Pancreas (tissue), 10 donors: ENCODE data around the gene HOXB4. TPM values are rescaled to one million over a fixed set of nuclear protein-coding genes. Genes with fewer than 3 reads are reported as not detected.

ENCODE experiments used
- ATAC-seq, 4 donors: fragments of 200-7000 bp; cut with Tn5 transposase; one replicate each; pipeline versions ENCODE4 v1.8.0 to v1.9.1; 2020; ENCODE audit warnings: mild to moderate bottlenecking in 4 of 4, moderate library complexity in 4 of 4
- DNase-seq, 6 donors: peaks; one replicate each; pipeline ENCODE4 v3.0.0-alpha.2; 2020
- FAIRE-seq: peaks from 2 replicates; lab custom pipeline; 2012; peaks lifted over from hg19 to GRCh38; lab: Jason Lieb, UNC
- H3K27ac ChIP-seq, 4 donors: fragments of 200-600 bp; sonication (generic); 1 replicate in 3 of 4; 2 replicates in 1 of 4; pipeline versions ENCODE4 v1.5.0 to v1.8.0; 2020
- H3K27me3 ChIP-seq, 4 donors: fragments of 200-600 bp; one replicate each; pipeline ENCODE4 v1.8.0; 2021
- H3K36me3 ChIP-seq, 3 donors: fragments of 200-600 bp; sonication (generic) in 1 of 3; one replicate each; pipeline versions ENCODE4 v1.5.0 to v1.8.0; 2020 to 2021
- H3K4me1 ChIP-seq, 3 donors: fragments of 200-600 bp; one replicate each; pipeline ENCODE4 v1.8.0; 2021
- H3K4me3 ChIP-seq, 4 donors: fragments of 200-600 bp; sonication (generic) in 2 of 4; one replicate each; pipeline versions ENCODE4 v1.5.0 to v1.8.0; 2020 to 2021
- H3K9me3 ChIP-seq, 4 donors: fragments of 200-600 bp; one replicate each; pipeline ENCODE4 v1.8.0; 2021
- WGBS, 2 donors: extraction: QIAGEN DNeasy Blood & Tissue Kit; methylation state at CpG; one replicate each; pipeline ENCODE4 v1.1.7; 2013; 5-methylcytosine and 5-hydroxymethylcytosine counted together
- intact Hi-C, 3 donors: fragments of 100-400 bp; cut with DNase I; formaldehyde crosslinking; loops; one replicate each; pipeline versions ENCODE4 v1.11.1 to v1.14.2; 2022
- polyA plus RNA-seq, 2 donors: library from polyadenylated mRNA; stranded (reverse); fragments of 200-250 nt; gene quantifications; one replicate each; pipeline ENCODE4 v1.2.3, GENCODE V29; 2013
- total RNA-seq, 6 donors: library from RNA; stranded (reverse); fragmentation: NEBNext Ultra II Directional in 4 of 6; extraction: Animal tissue kit (Norgen Biotek cat#: 25700) in 4 of 6; gene quantifications; one replicate each; pipeline versions ENCODE4 v1.2.1 to v1.2.4, GENCODE V29; 2021 to 2023
- TF ChIP-seq, protein P1 (sequence below), 4 donors: fragments of 200-600 bp; sonication (generic) in 3 of 4; IDR thresholded peaks; one replicate each; pipeline versions ENCODE4 v1.5.0 to v1.8.0; 2021; ENCODE audit warnings: antibody characterized with exemption in 4 of 4
- donor health status: healthy with polysubstance abuse.
- donor health status: DM: no; HTN: no; CAD: no; lungs with moderate emphysema.
- donor health status: DM: no; HTN: no; CAD: no.
- donor health status: control.
- donor health status: control.
- donor health status: Bipolar disorder and iron deficiency.
- donor health status: DM: yes; HTN: yes; CAD: no.
- donor health status: DM: no; HTN: no; CAD: no.
- donor health status: DM: no; HTN: no; CAD: no.
- donor health status: DM: yes; HTN: yes; CAD: no.

Gene HOXB4
- total and polyA plus RNA-seq, 8 donors: 0.22 to 2.5 (median 0.78) TPM

GRCh38 chr17:48590607-48591161 is 12.5 kb upstream of the HOXB4 start:
- H3K27ac ChIP-seq: no peak overlapping the region
- H3K27me3 ChIP-seq: peaks cover 5 to 64% (median 12%) of the 10 kb centered on the region in 4 donors
- H3K36me3 ChIP-seq: no peaks in the 10 kb centered on the region
- peaks cover 0 to 6% (median 4%) of the 10 kb centered on the region in 3 donors for H3K4me1 ChIP-seq
- peak in 1 of 6 donors; percentile 29 for DNase-seq
- intact Hi-C loops: loop anchor here in 1 of 3 donors (10.0 kb wide), 1 partner anchor 236 kb away; no protein-coding TSS in a partner anchor
- FAIRE-seq: no peak
- TF ChIP-seq, protein P1, sequence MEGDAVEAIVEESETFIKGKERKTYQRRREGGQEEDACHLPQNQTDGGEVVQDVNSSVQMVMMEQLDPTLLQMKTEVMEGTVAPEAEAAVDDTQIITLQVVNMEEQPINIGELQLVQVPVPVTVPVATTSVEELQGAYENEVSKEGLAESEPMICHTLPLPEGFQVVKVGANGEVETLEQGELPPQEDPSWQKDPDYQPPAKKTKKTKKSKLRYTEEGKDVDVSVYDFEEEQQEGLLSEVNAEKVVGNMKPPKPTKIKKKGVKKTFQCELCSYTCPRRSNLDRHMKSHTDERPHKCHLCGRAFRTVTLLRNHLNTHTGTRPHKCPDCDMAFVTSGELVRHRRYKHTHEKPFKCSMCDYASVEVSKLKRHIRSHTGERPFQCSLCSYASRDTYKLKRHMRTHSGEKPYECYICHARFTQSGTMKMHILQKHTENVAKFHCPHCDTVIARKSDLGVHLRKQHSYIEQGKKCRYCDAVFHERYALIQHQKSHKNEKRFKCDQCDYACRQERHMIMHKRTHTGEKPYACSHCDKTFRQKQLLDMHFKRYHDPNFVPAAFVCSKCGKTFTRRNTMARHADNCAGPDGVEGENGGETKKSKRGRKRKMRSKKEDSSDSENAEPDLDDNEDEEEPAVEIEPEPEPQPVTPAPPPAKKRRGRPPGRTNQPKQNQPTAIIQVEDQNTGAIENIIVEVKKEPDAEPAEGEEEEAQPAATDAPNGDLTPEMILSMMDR (IDR thresholded peaks at IDR 0.05): no peak
- H3K4me3 ChIP-seq: no peak overlapping the region
- ATAC-seq: no peak
- no peaks in the 10 kb centered on the region for H3K9me3 ChIP-seq

GRCh38 chr17:48589831-48590606 is 11.9 kb upstream of the HOXB4 start, which contains the start of gene HOXB3:
Gene HOXB3 (minus strand): TSS chr17:48590241. CDS start chr17:48552474, 37,767 bp downstream.
- Histone ChIP-seq H3K9me3 (no peaks in the 10 kb centered on the region), H3K36me3 (no peaks in the 10 kb centered on the region), H3K27ac (peak within 1 kb of the TSS in 1 of 4 donors; percentile 12), H3K4me3 (no peak within 1 kb of the TSS), H3K4me1 (peaks cover 0 to 7% (median 6%) of the 10 kb centered on the region in 3 donors), H3K27me3 (peaks cover 5 to 63% (median 10%) of the 10 kb centered on the region in 4 donors)
- TF ChIP-seq, protein P1 (IDR thresholded peaks at IDR 0.05): no peak
- intact Hi-C loops: loop anchor here in 1 of 3 donors (10.0 kb wide), 1 partner anchor 235 kb away; no protein-coding TSS in a partner anchor
- no peak for ATAC-seq
- 42 to 46% methylated on average over 23 of the region's 23 CpGs for WGBS, 2 donors
- no peak for FAIRE-seq
- no peak for DNase-seq

GRCh38 chr17:48589060-48589830 is 11.1 kb upstream of the HOXB4 start:
- Histone ChIP-seq H3K27me3 (peaks cover 5 to 60% (median 10%) of the 10 kb centered on the region in 4 donors), H3K4me3 (no peak overlapping the region), H3K4me1 (peaks cover 0 to 7% (median 6%) of the 10 kb centered on the region in 3 donors), H3K27ac (no peak overlapping the region), H3K36me3 (no peaks in the 10 kb centered on the region), H3K9me3 (no peaks in the 10 kb centered on the region)
- ATAC-seq (no peak), DNase-seq (no peak), FAIRE-seq (no peak)
- intact Hi-C loops: no loop called here
- WGBS, 2 donors: 17% methylated on average over 10 of the region's 10 CpGs
- TF ChIP-seq, protein P1 (IDR thresholded peaks at IDR 0.05): no peak

GRCh38 chr17:48588528-48588927 is 10.4 kb upstream of the HOXB4 start:
- intact Hi-C loops: no loop called here
- Histone ChIP-seq H3K27ac (no peak overlapping the region), H3K4me1 (peaks cover 0 to 7% (median 6%) of the 10 kb centered on the region in 3 donors), H3K9me3 (no peaks in the 10 kb centered on the region), H3K27me3 (peaks cover 5 to 62% (median 10%) of the 10 kb centered on the region in 4 donors), H3K4me3 (no peak overlapping the region), H3K36me3 (no peaks in the 10 kb centered on the region)
- TF ChIP-seq, protein P1 (IDR thresholded peaks at IDR 0.05): no peak
- no peak for ATAC-seq
- FAIRE-seq: no peak
- no peak for DNase-seq
- 15 to 16% methylated on average over 2 of the region's 2 CpGs for WGBS, 2 donors
